ENCODE results near the gene PLSCR3. TPM values are rescaled to one million over a fixed set of nuclear protein-coding genes. Genes with fewer than 3 reads are reported as not detected.

Gene PLSCR3
- total and polyA plus RNA-seq, 2 experiments from 2014 or later = 25.9 to 40.3 TPM

DNA sequence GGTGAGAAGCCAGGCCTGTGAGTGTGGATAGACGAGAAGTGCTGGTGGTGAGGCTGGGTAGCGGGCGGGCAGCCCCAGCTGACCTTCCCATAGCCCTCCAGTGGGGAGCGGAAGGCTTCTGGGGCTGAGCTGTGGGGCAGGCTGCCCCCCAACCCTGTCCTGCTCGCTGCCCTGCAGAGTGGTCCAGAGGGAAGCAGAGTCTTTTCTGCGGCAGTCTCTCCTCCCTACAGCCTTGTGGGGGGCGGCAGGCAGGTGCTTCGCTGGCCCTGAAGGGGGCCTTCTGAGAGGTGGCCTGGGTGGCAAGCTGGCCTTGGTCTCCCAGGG is 17.1 kb upstream of the PLSCR3 start:
- DNase-seq (ENCODE audit: low read depth in 1 of 2, low spot score in 1 of 2) = no peak
- TF ChIP-seq, protein P1, sequence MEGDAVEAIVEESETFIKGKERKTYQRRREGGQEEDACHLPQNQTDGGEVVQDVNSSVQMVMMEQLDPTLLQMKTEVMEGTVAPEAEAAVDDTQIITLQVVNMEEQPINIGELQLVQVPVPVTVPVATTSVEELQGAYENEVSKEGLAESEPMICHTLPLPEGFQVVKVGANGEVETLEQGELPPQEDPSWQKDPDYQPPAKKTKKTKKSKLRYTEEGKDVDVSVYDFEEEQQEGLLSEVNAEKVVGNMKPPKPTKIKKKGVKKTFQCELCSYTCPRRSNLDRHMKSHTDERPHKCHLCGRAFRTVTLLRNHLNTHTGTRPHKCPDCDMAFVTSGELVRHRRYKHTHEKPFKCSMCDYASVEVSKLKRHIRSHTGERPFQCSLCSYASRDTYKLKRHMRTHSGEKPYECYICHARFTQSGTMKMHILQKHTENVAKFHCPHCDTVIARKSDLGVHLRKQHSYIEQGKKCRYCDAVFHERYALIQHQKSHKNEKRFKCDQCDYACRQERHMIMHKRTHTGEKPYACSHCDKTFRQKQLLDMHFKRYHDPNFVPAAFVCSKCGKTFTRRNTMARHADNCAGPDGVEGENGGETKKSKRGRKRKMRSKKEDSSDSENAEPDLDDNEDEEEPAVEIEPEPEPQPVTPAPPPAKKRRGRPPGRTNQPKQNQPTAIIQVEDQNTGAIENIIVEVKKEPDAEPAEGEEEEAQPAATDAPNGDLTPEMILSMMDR (IDR thresholded peaks at IDR 0.05; ENCODE audit: low read depth, low read length) = no peak
- no peak overlapping the region for H3K4me3 ChIP-seq
- H3K36me3 ChIP-seq = peaks cover 4% of the 10 kb centered on the region
- no peaks in the 10 kb centered on the region for H3K27me3 ChIP-seq
- no peaks in the 10 kb centered on the region for H3K9me3 ChIP-seq (ENCODE audit: low read depth)
- no peaks in the 10 kb centered on the region for H3K4me1 ChIP-seq (ENCODE audit: low read depth)
- H3K27ac ChIP-seq = no peak overlapping the region

DNA sequence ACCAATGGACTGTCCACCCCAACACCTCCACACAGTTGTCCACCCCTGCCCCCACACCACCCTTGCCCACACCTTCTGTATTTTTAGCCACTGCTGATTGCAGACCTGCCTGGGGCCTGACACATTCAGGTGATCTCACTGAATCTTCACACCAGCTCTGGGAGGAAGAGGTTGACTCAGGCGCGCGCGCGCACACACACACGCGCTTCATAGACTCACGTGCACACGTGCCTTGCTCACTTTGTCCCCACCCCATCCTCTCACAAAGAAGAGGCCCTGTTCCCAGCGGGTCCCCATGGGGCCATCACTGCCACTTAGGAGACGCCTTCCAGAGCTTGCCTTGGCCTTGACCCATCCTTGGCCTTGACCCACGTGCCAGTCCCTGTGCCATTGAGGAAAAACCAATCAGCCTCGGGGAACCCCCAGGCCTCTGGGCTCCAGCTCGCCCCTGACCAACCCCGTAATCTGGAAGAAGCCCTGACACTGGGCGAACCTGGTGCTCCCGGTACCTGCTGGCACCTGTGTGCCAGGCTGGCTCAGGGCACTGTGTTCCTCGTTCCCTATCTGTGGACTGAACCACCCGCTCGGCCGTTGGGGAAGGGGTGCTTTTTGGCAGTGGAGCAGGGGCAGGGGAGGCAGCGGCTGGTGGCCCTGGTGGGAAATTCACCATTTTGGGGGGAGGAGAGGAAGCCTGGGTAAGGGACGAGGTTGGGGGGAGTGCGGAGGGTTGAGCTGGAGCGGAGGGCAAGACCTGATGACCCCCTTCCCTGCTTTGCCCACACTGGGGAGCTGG is 16.5 kb upstream of the PLSCR3 start:
- Histone ChIP-seq H3K4me1 (ENCODE audit: low read depth) (no peaks in the 10 kb centered on the region), H3K9me3 (ENCODE audit: low read depth) (no peaks in the 10 kb centered on the region), H3K27ac (no peak overlapping the region), H3K27me3 (no peaks in the 10 kb centered on the region), H3K4me3 (no peak overlapping the region), H3K36me3 (peaks cover 3% of the 10 kb centered on the region)
- TF ChIP-seq, protein P1 (IDR thresholded peaks at IDR 0.05; ENCODE audit: low read depth, low read length) = no peak
- no peak for DNase-seq (ENCODE audit: low read depth in 1 of 2, low spot score in 1 of 2)

DNA sequence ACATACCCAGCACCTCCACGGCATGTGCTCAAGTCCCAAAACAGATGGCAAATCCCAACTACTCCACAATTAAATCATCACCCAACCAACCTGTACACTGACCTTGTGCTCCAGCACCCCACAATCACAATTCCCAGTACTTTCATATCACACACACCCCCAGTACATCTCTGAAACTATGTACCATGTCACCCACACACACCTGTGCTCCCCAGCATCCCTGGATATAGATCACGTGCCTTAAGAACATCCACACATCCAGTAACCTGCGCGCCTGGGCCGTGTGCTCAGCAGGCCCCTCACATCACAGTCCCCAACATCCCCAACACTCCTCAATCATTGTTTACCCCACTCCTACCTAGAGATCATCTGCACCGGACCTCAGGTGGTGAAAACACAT is 15.4 kb upstream of the PLSCR3 start:
- Histone ChIP-seq H3K4me3 (no peak overlapping the region), H3K27ac (no peak overlapping the region), H3K36me3 (no peaks in the 10 kb centered on the region), H3K9me3 (ENCODE audit: low read depth) (no peaks in the 10 kb centered on the region), H3K27me3 (no peaks in the 10 kb centered on the region), H3K4me1 (ENCODE audit: low read depth) (no peaks in the 10 kb centered on the region)
- TF ChIP-seq, protein P1 (IDR thresholded peaks at IDR 0.05; ENCODE audit: low read depth, low read length) = no peak
- DNase-seq (ENCODE audit: low read depth in 1 of 2, low spot score in 1 of 2) = no peak

DNA sequence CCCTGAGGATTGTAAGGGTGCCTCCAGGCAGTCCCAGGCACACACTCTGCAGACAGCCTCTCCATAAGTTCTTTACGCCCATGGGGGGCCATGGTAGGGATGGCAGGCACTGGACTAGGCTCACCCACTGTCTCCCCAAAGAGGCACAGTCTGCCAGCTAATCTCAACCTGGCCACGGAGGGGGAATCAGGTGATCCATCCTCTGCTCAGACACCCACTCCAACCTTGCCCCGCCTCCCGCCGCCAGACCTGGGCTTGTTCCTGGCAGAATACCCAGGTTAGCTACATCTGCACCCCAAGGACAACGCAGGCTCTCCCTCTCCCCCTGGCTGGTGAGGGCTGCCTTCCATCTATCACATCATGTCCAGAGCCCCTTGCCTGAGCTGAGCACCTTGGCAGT is 14.5 kb upstream of the PLSCR3 start:
- TF ChIP-seq, protein P1 (IDR thresholded peaks at IDR 0.05; ENCODE audit: low read depth, low read length) = no peak
- no peaks in the 10 kb centered on the region for H3K9me3 ChIP-seq (ENCODE audit: low read depth)
- H3K4me1 ChIP-seq (ENCODE audit: low read depth) = no peaks in the 10 kb centered on the region
- no peak overlapping the region for H3K4me3 ChIP-seq
- H3K27ac ChIP-seq = no peak overlapping the region
- DNase-seq (ENCODE audit: low read depth in 1 of 2, low spot score in 1 of 2) = no peak
- no peaks in the 10 kb centered on the region for H3K27me3 ChIP-seq
- H3K36me3 ChIP-seq = no peaks in the 10 kb centered on the region

DNA sequence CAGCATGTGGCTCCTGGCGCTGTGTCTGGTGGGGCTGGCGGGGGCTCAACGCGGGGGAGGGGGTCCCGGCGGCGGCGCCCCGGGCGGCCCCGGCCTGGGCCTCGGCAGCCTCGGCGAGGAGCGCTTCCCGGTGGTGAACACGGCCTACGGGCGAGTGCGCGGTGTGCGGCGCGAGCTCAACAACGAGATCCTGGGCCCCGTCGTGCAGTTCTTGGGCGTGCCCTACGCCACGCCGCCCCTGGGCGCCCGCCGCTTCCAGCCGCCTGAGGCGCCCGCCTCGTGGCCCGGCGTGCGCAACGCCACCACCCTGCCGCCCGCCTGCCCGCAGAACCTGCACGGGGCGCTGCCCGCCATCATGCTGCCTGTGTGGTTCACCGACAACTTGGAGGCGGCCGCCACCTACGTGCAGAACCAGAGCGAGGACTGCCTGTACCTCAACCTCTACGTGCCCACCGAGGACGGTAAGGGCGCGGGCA is 14.0 kb upstream of the PLSCR3 start:
- TF ChIP-seq, protein P1 (IDR thresholded peaks at IDR 0.05; ENCODE audit: low read depth, low read length) = no peak
- Histone ChIP-seq H3K36me3 (no peaks in the 10 kb centered on the region), H3K4me3 (no peak overlapping the region), H3K27me3 (no peaks in the 10 kb centered on the region), H3K9me3 (ENCODE audit: low read depth) (no peaks in the 10 kb centered on the region), H3K27ac (no peak overlapping the region), H3K4me1 (ENCODE audit: low read depth) (no peaks in the 10 kb centered on the region)
- DNase-seq (ENCODE audit: low read depth in 1 of 2, low spot score in 1 of 2) = no peak
